Mesothelial cell of epicardium (in vitro differentiated cells): Measurements from ENCODE around the gene ADRA2C. TPM values are rescaled to one million over a fixed set of nuclear protein-coding genes. Genes with fewer than 3 reads are reported as not detected.

Experiments used
- DNase-seq, 2 experiments: peaks; one replicate each; pipeline ENCODE4 v3.0.0; 2021; ENCODE audit warnings: low spot score in 2 of 2; ENCODE audit not compliant: unreplicated experiment in 2 of 2
- H3K27ac Mint-ChIP-seq: 2 replicates; pipeline ENCODE4 v1.8.0; 2021; ENCODE audit warnings: mixed read lengths
- H3K27me3 Mint-ChIP-seq: 2 replicates; pipeline ENCODE4 v1.8.0; 2021; ENCODE audit warnings: low read depth, mixed read lengths
- H3K36me3 Mint-ChIP-seq: 2 replicates; pipeline ENCODE4 v1.8.0; 2021; ENCODE audit warnings: mixed read lengths
- H3K4me1 Mint-ChIP-seq: 2 replicates; pipeline ENCODE4 v1.8.0; 2021; ENCODE audit warnings: mixed read lengths
- H3K4me3 Mint-ChIP-seq: 2 replicates; pipeline ENCODE4 v1.8.0; 2021; ENCODE audit warnings: mild to moderate bottlenecking, moderate library complexity, mixed read lengths
- H3K9me3 Mint-ChIP-seq: 2 replicates; pipeline ENCODE4 v1.8.0; 2021; ENCODE audit warnings: mixed read lengths
- total RNA-seq: library from RNA; stranded (reverse); gene quantifications from 3 replicates; pipeline ENCODE4 v1.2.1, GENCODE V29; 2021
- TF ChIP-seq, protein P1 (sequence below): fragments of 200-600 bp; sonication (generic); IDR thresholded peaks from one replicate; pipeline ENCODE4 v1.5.0; 2021; ENCODE audit warnings: antibody characterized with exemption; ENCODE audit not compliant: unreplicated experiment

Gene ADRA2C
- total RNA-seq, 1 donor from 2014 or later, result 2.1 TPM

DNA sequence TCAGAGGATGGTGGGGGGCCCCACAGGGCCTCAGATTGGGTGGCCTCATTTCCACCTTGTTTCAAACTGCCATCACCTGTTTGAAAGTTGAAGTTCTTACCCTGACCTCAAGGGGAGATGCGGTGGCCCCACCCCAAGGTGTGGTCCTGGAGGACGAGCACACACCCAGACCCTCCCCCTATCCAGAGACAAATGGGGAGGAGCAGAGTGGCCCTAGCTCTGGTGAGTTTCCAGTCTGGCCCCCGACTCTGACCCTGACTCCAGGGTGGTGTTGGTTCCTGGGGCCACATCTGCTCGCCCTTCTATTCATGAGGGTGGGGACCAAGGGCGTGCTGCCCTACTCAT is 36.3 kb upstream of the ADRA2C start:
- TF ChIP-seq, protein P1, sequence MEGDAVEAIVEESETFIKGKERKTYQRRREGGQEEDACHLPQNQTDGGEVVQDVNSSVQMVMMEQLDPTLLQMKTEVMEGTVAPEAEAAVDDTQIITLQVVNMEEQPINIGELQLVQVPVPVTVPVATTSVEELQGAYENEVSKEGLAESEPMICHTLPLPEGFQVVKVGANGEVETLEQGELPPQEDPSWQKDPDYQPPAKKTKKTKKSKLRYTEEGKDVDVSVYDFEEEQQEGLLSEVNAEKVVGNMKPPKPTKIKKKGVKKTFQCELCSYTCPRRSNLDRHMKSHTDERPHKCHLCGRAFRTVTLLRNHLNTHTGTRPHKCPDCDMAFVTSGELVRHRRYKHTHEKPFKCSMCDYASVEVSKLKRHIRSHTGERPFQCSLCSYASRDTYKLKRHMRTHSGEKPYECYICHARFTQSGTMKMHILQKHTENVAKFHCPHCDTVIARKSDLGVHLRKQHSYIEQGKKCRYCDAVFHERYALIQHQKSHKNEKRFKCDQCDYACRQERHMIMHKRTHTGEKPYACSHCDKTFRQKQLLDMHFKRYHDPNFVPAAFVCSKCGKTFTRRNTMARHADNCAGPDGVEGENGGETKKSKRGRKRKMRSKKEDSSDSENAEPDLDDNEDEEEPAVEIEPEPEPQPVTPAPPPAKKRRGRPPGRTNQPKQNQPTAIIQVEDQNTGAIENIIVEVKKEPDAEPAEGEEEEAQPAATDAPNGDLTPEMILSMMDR, result no peak
- DNase-seq, result no peak
- Mint-ChIP-seq H3K36me3 (no peaks in the 10 kb centered on the region), H3K4me1 (peaks cover under 1% of the 10 kb centered on the region), H3K27ac (no peak overlapping the region), H3K4me3 (no peak overlapping the region), H3K27me3 (peaks cover 52% of the 10 kb centered on the region), H3K9me3 (no peaks in the 10 kb centered on the region)

DNA sequence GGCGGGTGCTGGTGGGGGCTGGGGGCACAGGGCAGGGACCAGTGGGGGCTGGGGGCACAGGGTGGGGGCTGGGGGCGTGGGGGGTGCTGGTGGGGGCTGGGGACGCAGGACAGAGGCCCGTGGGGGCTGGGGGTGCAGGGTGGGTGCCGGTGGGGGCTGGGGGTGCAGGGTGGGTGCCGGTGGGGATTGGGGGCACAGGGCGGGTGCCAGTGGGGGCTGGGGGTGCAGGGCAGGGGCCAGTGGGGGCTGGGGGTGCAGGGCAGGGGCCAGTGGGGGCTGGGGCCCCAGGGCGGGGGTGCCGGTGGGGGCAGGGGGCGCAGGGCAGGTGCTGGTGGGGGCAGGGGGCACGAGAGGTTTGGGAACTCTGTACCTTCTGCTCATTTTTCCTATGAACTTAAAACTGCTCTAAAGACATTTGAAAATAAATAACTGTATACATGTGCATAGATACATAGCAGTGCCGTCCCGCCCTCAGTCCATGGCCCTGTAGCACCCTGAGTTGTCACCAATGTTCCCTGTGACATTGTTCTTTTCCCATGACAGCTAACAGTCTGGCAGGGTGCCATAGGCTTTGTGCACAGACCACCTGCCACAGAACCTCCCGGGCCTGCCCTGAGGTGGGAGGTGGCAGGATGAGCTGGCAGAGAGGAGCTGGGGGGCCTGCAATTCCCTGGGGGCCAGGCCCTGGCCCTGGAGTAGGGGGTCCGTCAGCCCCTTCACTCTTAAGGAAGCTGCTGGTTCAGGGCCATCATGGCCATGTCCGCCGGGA is 35.6 kb upstream of the ADRA2C start:
- no peak for DNase-seq

GRCh38 chr4:3732076-3733028 is 33.8 kb upstream of the ADRA2C start:
- Mint-ChIP-seq H3K4me1 (no peaks in the 10 kb centered on the region), H3K4me3 (no peak overlapping the region), H3K27ac (no peak overlapping the region), H3K36me3 (no peaks in the 10 kb centered on the region), H3K27me3 (peaks cover 42% of the 10 kb centered on the region), H3K9me3 (peaks cover 10% of the 10 kb centered on the region)
- TF ChIP-seq, protein P1, result no peak
- no peak for DNase-seq

More for the DNA sequence above, 35.6 kb upstream of the ADRA2C start:
- Mint-ChIP-seq H3K4me1 (no peaks in the 10 kb centered on the region), H3K9me3 (no peaks in the 10 kb centered on the region), H3K27me3 (peaks cover 45% of the 10 kb centered on the region), H3K4me3 (no peak overlapping the region), H3K27ac (no peak overlapping the region), H3K36me3 (no peaks in the 10 kb centered on the region)
- TF ChIP-seq, protein P1, result no peak

- H3K27me3 Mint-ChIP-seq, result peaks cover 42% of the 10 kb centered on the region
- H3K4me3 Mint-ChIP-seq, result no peak overlapping the region
- H3K36me3 Mint-ChIP-seq, result no peaks in the 10 kb centered on the region
- peaks cover 10% of the 10 kb centered on the region for H3K9me3 Mint-ChIP-seq
- no peak for DNase-seq
- TF ChIP-seq, protein P1, result no peak
- no peaks in the 10 kb centered on the region for H3K4me1 Mint-ChIP-seq
- H3K27ac Mint-ChIP-seq, result no peak overlapping the region
Measured at GRCh38 chr4:3733195-3733594, 33.0 kb upstream of the ADRA2C start.

DNA sequence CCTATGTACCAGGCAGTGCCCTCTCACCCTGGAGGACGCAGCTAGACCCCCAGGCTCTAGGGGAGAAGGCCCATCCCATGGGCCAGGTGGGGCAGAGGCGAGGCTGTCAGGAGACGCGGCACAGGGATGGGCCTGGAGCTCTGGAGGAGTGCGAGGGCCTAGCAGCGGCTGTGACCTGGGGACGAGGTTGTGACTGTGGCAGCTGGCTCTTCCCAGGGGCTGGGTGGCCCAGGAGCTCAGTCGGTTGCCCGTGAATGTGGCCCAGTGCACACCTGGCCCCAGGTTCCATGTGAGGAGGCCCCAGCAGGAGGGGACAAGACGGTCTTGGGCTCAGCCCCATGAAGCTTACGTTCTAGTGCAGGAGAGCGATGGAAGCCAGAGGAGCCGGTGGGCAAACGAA is 31.0 kb upstream of the ADRA2C start:
- H3K27ac Mint-ChIP-seq, result no peak overlapping the region
- peaks cover 28% of the 10 kb centered on the region for H3K27me3 Mint-ChIP-seq
- TF ChIP-seq, protein P1, result no peak
- no peak for DNase-seq
- no peaks in the 10 kb centered on the region for H3K36me3 Mint-ChIP-seq
- no peak overlapping the region for H3K4me3 Mint-ChIP-seq
- H3K4me1 Mint-ChIP-seq, result no peaks in the 10 kb centered on the region
- peaks cover 10% of the 10 kb centered on the region for H3K9me3 Mint-ChIP-seq
